GM12878 (cell line): ENCODE measurements around the gene C1QL1.

Source experiments
- ATF2 ChIP-seq: IDR thresholded peaks from 2 replicates; pipeline ENCODE4 v1.6.1; 2012; ENCODE audit warnings: low read length, inconsistent platforms
- CTCF ChIP-seq, 3 experiments: IDR thresholded peaks in 2 of 3; conservative IDR thresholded peaks in 1 of 3; 2 replicates each; pipeline ENCODE4 v1.5.1; 2011; ENCODE audit warnings: low read depth in 3 of 3, low read length in 3 of 3, mild to moderate bottlenecking in 3 of 3, control low read depth in 2 of 3, moderate library complexity in 2 of 3, inconsistent platforms in 1 of 3, mixed read lengths in 1 of 3; ENCODE audit not compliant: control insufficient read depth in 2 of 3, insufficient read depth in 1 of 3; ENCODE audit errors: extremely low read depth in 1 of 3
- ELK1 ChIP-seq: IDR thresholded peaks from 2 replicates; pipeline ENCODE4 v1.6.1; 2012; ENCODE audit warnings: low read depth, low read length, improper control_type of control experiment
- EP300 ChIP-seq, 2 experiments: fragments of 150-350 bp in 1 of 2; IDR thresholded peaks; 2 replicates each; pipeline ENCODE4 v1.6.1; 2011 to 2012; ENCODE audit warnings: low read depth in 2 of 2, low read length in 2 of 2, borderline replicate concordance in 1 of 2, improper control_type of control experiment in 1 of 2, inconsistent platforms in 1 of 2; ENCODE audit not compliant: control insufficient read depth in 1 of 2
- HDGF ChIP-seq: fragments of 450-650 bp; IDR thresholded peaks from 2 replicates; pipeline ENCODE4 v1.6.1; 2016; ENCODE audit warnings: antibody characterized with exemption
- POLR2A ChIP-seq: IDR thresholded peaks from 2 replicates; pipeline ENCODE4 v1.6.1; 2011; ENCODE audit warnings: low read depth, mild to moderate bottlenecking, low read length
- POLR2AphosphoS2 ChIP-seq: IDR thresholded peaks from 2 replicates; pipeline ENCODE4 v1.6.1; 2011; ENCODE audit warnings: low read depth, mild to moderate bottlenecking, low read length, improper control_type of control experiment, moderate library complexity
- TAF1 ChIP-seq: IDR thresholded peaks from 2 replicates; pipeline ENCODE4 v1.6.1; 2011; ENCODE audit warnings: mild to moderate bottlenecking, low read depth, low read length, borderline replicate concordance

GRCh38 chr17:44931376-44931775 lies 36.7 kb downstream of the C1QL1 start:
- no peak for TF ChIP-seq TAF1
- TF ChIP-seq ATF2, result no peak
- no peak for TF ChIP-seq EP300 (IDR thresholded peaks at IDR 0.05; ENCODE audit: borderline replicate concordance in 1 of 2, control insufficient read depth in 1 of 2, low read depth in 2 of 2, low read length in 2 of 2)
- no peak for TF ChIP-seq POLR2A
- no peak for TF ChIP-seq CTCF (IDR thresholded peaks at IDR 0.05 in 2 of 3, conservative IDR thresholded peaks at IDR 0.05 in 1 of 3; ENCODE audit: control insufficient read depth in 2 of 3, extremely low read depth in 1 of 3, insufficient read depth in 1 of 3, low read depth in 3 of 3, low read length in 3 of 3)
- no peak for TF ChIP-seq POLR2AphosphoS2
- no peak for TF ChIP-seq ELK1
- TF ChIP-seq HDGF, result no peak
